SJSA1 (cell line): Measurements from ENCODE around the gene MSX2. TPM values are rescaled to one million over a fixed set of nuclear protein-coding genes. Genes with fewer than 3 reads are reported as not detected.
A peak's percentile ranks its signal among the peaks of the same experiment; 100 is the strongest.

ENCODE experiments used
- DNase-seq, 2 experiments: peaks; one replicate each; pipeline ENCODE4 v3.0.0-alpha.2; 2015 to 2020; ENCODE audit warnings: low spot score in 2 of 2, low read depth in 1 of 2
- H3K27ac ChIP-seq: fragments of 250-450 bp; sonication (Bioruptor Pico); 2 replicates; pipeline ENCODE4 v1.5.1; 2020; ENCODE audit warnings: mild to moderate bottlenecking, moderate library complexity
- H3K27me3 ChIP-seq: fragments of 250-450 bp; sonication (Bioruptor Pico); replicated peaks from 2 replicates; pipeline ENCODE4 v1.5.1; 2020; ENCODE audit warnings: mild to moderate bottlenecking, moderate library complexity
- H3K36me3 ChIP-seq: fragments of 250-450 bp; sonication (Bioruptor Pico); 2 replicates; pipeline ENCODE4 v1.5.1; 2020; ENCODE audit warnings: mild to moderate bottlenecking
- H3K4me1 ChIP-seq: fragments of 250-450 bp; sonication (Bioruptor Pico); replicated peaks from 2 replicates; pipeline ENCODE4 v1.6.1; 2021; ENCODE audit warnings: mild to moderate bottlenecking
- H3K4me3 ChIP-seq: fragments of 250-450 bp; sonication (Bioruptor Pico); 2 replicates; pipeline ENCODE4 v1.5.1; 2020; ENCODE audit warnings: mild to moderate bottlenecking
- H3K9me3 ChIP-seq: fragments of 250-450 bp; sonication (Bioruptor Pico); replicated peaks from 2 replicates; pipeline ENCODE4 v1.5.1; 2020; ENCODE audit warnings: mild to moderate bottlenecking
- total RNA-seq: library from RNA; depleted of rRNA; stranded (reverse); fragments of >200 nt; shearing (Covaris generic); gene quantifications from 2 replicates; pipeline ENCODE4 v1.2.3, GENCODE V29; 2014

The MSX2 gene
- total RNA-seq, 1 experiment from 2014 or later: 1.4 TPM

GRCh38 chr5:174722500-174722899, 1.9 kb upstream of the MSX2 start:
- Histone ChIP-seq H3K27me3 (peaks cover 68% of the 10 kb centered on the region), H3K4me3 (no peak overlapping the region), H3K27ac (no peak overlapping the region), H3K9me3 (no peaks in the 10 kb centered on the region), H3K36me3 (no peaks in the 10 kb centered on the region), H3K4me1 (peaks cover 13% of the 10 kb centered on the region)
- DNase-seq: no peak

GRCh38 chr5:174723315-174723978, 935 bp upstream of the MSX2 start:
- H3K27ac ChIP-seq: no peak overlapping the region
- H3K36me3 ChIP-seq: no peaks in the 10 kb centered on the region
- no peaks in the 10 kb centered on the region for H3K9me3 ChIP-seq
- H3K4me3 ChIP-seq: peak overlapping the region; percentile 47
- DNase-seq: no peak
- H3K27me3 ChIP-seq: peaks cover 61% of the 10 kb centered on the region
- peaks cover 13% of the 10 kb centered on the region for H3K4me1 ChIP-seq

- H3K27me3 ChIP-seq: peaks cover 55% of the 10 kb centered on the region
- peak overlapping the region; percentile 47 for H3K4me3 ChIP-seq
- no peaks in the 10 kb centered on the region for H3K9me3 ChIP-seq
- H3K4me1 ChIP-seq: peaks cover 13% of the 10 kb centered on the region
- DNase-seq: no peak
- no peaks in the 10 kb centered on the region for H3K36me3 ChIP-seq
- no peak overlapping the region for H3K27ac ChIP-seq
Observed at GRCh38 chr5:174723979-174724483, 351 bp upstream of the MSX2 start.

GRCh38 chr5:174725261-174725990, 1.0 kb downstream of the MSX2 start:
- Histone ChIP-seq H3K27me3 (peaks cover 44% of the 10 kb centered on the region), H3K36me3 (no peaks in the 10 kb centered on the region), H3K4me3 (peak overlapping the region; percentile 47), H3K4me1 (peaks cover 13% of the 10 kb centered on the region), H3K27ac (no peak overlapping the region), H3K9me3 (no peaks in the 10 kb centered on the region)
- DNase-seq: no peak

GRCh38 chr5:174725991-174726601, 1.7 kb downstream of the MSX2 start:
- H3K27ac ChIP-seq: no peak overlapping the region
- no peak for DNase-seq
- no peak overlapping the region for H3K4me3 ChIP-seq
- no peaks in the 10 kb centered on the region for H3K9me3 ChIP-seq
- no peaks in the 10 kb centered on the region for H3K36me3 ChIP-seq
- peaks cover 40% of the 10 kb centered on the region for H3K27me3 ChIP-seq
- H3K4me1 ChIP-seq: peaks cover 13% of the 10 kb centered on the region

GRCh38 chr5:174726916-174727793, 2.8 kb downstream of the MSX2 start:
- no peak overlapping the region for H3K4me3 ChIP-seq
- H3K27me3 ChIP-seq: peaks cover 30% of the 10 kb centered on the region
- H3K4me1 ChIP-seq: peaks cover 13% of the 10 kb centered on the region

GRCh38 chr5:174727794-174728680, 3.7 kb downstream of the MSX2 start:
- Histone ChIP-seq H3K4me3 (no peak overlapping the region), H3K27ac (no peak overlapping the region), H3K27me3 (peaks cover 21% of the 10 kb centered on the region), H3K4me1 (peaks cover 13% of the 10 kb centered on the region), H3K9me3 (no peaks in the 10 kb centered on the region), H3K36me3 (no peaks in the 10 kb centered on the region)
- DNase-seq: no peak

More at GRCh38 chr5:174726916-174727793, 2.8 kb downstream of the MSX2 start:
- no peak for DNase-seq
- Histone ChIP-seq H3K36me3 (no peaks in the 10 kb centered on the region), H3K9me3 (no peaks in the 10 kb centered on the region), H3K27ac (no peak overlapping the region)

GRCh38 chr5:174729075-174729680, 4.8 kb downstream of the MSX2 start:
- Histone ChIP-seq H3K36me3 (no peaks in the 10 kb centered on the region), H3K9me3 (no peaks in the 10 kb centered on the region), H3K4me3 (no peak overlapping the region), H3K4me1 (peaks cover 13% of the 10 kb centered on the region), H3K27ac (no peak overlapping the region), H3K27me3 (peaks cover 13% of the 10 kb centered on the region)
- DNase-seq: no peak

- no peak overlapping the region for H3K4me3 ChIP-seq
Observed at GRCh38 chr5:174731214-174732035, 7.0 kb downstream of the MSX2 start.

GRCh38 chr5:174732036-174733020, 7.9 kb downstream of the MSX2 start:
- H3K9me3 ChIP-seq: no peaks in the 10 kb centered on the region; the same call in 1 of the 2 replicates
- no peaks in the 10 kb centered on the region for H3K4me1 ChIP-seq
- no peak overlapping the region for H3K4me3 ChIP-seq
- H3K36me3 ChIP-seq: no peaks in the 10 kb centered on the region; the same call in 1 of the 2 replicates
- H3K27me3 ChIP-seq: peaks cover 22% of the 10 kb centered on the region
- no peak for DNase-seq
- H3K27ac ChIP-seq: no peak overlapping the region

More at GRCh38 chr5:174731214-174732035, 7.0 kb downstream of the MSX2 start:
- Histone ChIP-seq H3K9me3 (no peaks in the 10 kb centered on the region; the same call in 1 of the 2 replicates), H3K4me1 (no peaks in the 10 kb centered on the region), H3K27ac (no peak overlapping the region), H3K27me3 (peaks cover 21% of the 10 kb centered on the region), H3K36me3 (no peaks in the 10 kb centered on the region; the same call in 1 of the 2 replicates)
- DNase-seq: no peak
